Tibial nerve (tissue), 4 donors: ENCODE results near the gene FNDC1.

Experiments used
- CTCF ChIP-seq, 5 experiments: fragments of 200-600 bp in 3 of 5; fragments of 450-650 bp in 2 of 5; sonication (generic) in 3 of 5; IDR thresholded peaks; one replicate each; pipeline ENCODE4 v1.5.1; 2016 to 2019; ENCODE audit warnings: antibody characterized with exemption in 5 of 5, mild to moderate bottlenecking in 3 of 5, moderate library complexity in 2 of 5
- EP300 ChIP-seq, 2 donors: sonication (generic); formaldehyde crosslinking; IDR thresholded peaks; one replicate each; pipeline ENCODE4 v1.6.1; 2017; ENCODE audit warnings: antibody characterized with exemption in 2 of 2, mild to moderate bottlenecking in 1 of 2
- POLR2A ChIP-seq, 2 donors: fragments of 450-650 bp; IDR thresholded peaks; one replicate each; pipeline ENCODE4 v1.6.1; 2017; ENCODE audit warnings: antibody characterized with exemption in 2 of 2, mild to moderate bottlenecking in 2 of 2, moderate library complexity in 2 of 2

- TF ChIP-seq CTCF (IDR thresholded peaks at IDR 0.05) (no peak), POLR2A (IDR thresholded peaks at IDR 0.05) (no peak), EP300 (IDR thresholded peaks at IDR 0.05) (no peak)
Observed at GRCh38 chr6:159298840-159299239, 129.6 kb downstream of the FNDC1 start.
